ENCODE results near the gene SLC10A1.
"Not testable (repeated sequence)": the region's sequence is repeated elsewhere in the genome, so short reads cannot be mapped to it uniquely, and the experiment has no call there.

The SLC10A1 gene

GRCh38 chr14:69760810-69761209 lies 36.2 kb downstream of the SLC10A1 start:
- FAIRE-seq: peak; percentile 59
- no peak for DNase-seq (ENCODE audit: insufficient read length, low spot score)
- TF ChIP-seq PAX5 (IDR thresholded peaks at IDR 0.05; ENCODE audit: insufficient read depth, low read length, severe bottlenecking): no peak
- TF ChIP-seq POLR2A (IDR thresholded peaks at IDR 0.05; ENCODE audit: low read depth, low read length): no peak
- TF ChIP-seq TAF1 (IDR thresholded peaks at IDR 0.05; ENCODE audit: low read depth, low read length): no peak
- no peak for TF ChIP-seq POU2F2 (IDR thresholded peaks at IDR 0.05; ENCODE audit: low read depth, low read length)
- no peak for TF ChIP-seq POLR2AphosphoS5 (IDR thresholded peaks at IDR 0.05; ENCODE audit: low read depth, low read length)
- no peak for TF ChIP-seq SPI1 (IDR thresholded peaks at IDR 0.05; ENCODE audit: low read depth, low read length)

DNA sequence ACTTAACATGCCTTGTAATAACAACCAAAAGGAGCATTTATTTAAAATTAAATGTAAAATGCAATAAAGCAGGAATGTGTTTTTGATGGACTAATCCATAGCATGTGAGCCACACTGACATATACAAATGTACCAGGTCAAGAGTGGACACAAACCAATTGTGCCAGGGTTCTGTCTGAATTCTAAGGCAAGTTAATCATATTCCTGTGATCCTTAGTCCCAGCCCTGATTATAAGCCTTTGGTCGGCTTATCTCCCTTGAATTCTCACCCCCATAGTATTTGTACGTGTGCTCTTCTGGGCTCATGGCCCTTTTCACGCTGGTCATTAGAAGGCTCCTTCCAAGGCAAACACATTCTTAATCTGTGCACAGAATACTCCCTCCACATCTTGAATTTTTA lies 40.7 kb downstream of the SLC10A1 start:
- no peak for TF ChIP-seq TAF1 (IDR thresholded peaks at IDR 0.05; ENCODE audit: low read depth, low read length)
- TF ChIP-seq PAX5 (IDR thresholded peaks at IDR 0.05; ENCODE audit: insufficient read depth, low read length, severe bottlenecking): no peak
- no peak for TF ChIP-seq POLR2AphosphoS5 (IDR thresholded peaks at IDR 0.05; ENCODE audit: low read depth, low read length)
- TF ChIP-seq SPI1 (IDR thresholded peaks at IDR 0.05; ENCODE audit: low read depth, low read length): no peak
- no peak for TF ChIP-seq POLR2A (IDR thresholded peaks at IDR 0.05; ENCODE audit: low read depth, low read length)
- no peak for TF ChIP-seq POU2F2 (IDR thresholded peaks at IDR 0.05; ENCODE audit: low read depth, low read length)
- FAIRE-seq (no peak), DNase-seq (ENCODE audit: insufficient read length, low spot score) (no peak)

GRCh38 chr14:69755784-69756183 lies 41.3 kb downstream of the SLC10A1 start:
- FAIRE-seq (no peak), DNase-seq (ENCODE audit: insufficient read length, low spot score) (no peak)
- TF ChIP-seq POLR2A (IDR thresholded peaks at IDR 0.05; ENCODE audit: low read depth, low read length) (no peak), POLR2AphosphoS5 (IDR thresholded peaks at IDR 0.05; ENCODE audit: low read depth, low read length) (no peak), POU2F2 (IDR thresholded peaks at IDR 0.05; ENCODE audit: low read depth, low read length) (no peak), PAX5 (IDR thresholded peaks at IDR 0.05; ENCODE audit: insufficient read depth, low read length, severe bottlenecking) (no peak), TAF1 (IDR thresholded peaks at IDR 0.05; ENCODE audit: low read depth, low read length) (no peak), SPI1 (IDR thresholded peaks at IDR 0.05; ENCODE audit: low read depth, low read length) (no peak)

GRCh38 chr14:69755296-69755695 lies 41.7 kb downstream of the SLC10A1 start:
- no peak for TF ChIP-seq POLR2A (IDR thresholded peaks at IDR 0.05; ENCODE audit: low read depth, low read length)
- no peak for TF ChIP-seq POLR2AphosphoS5 (IDR thresholded peaks at IDR 0.05; ENCODE audit: low read depth, low read length)
- TF ChIP-seq TAF1 (IDR thresholded peaks at IDR 0.05; ENCODE audit: low read depth, low read length): no peak
- TF ChIP-seq PAX5 (IDR thresholded peaks at IDR 0.05; ENCODE audit: insufficient read depth, low read length, severe bottlenecking): no peak
- TF ChIP-seq POU2F2 (IDR thresholded peaks at IDR 0.05; ENCODE audit: low read depth, low read length): no peak
- peak; percentile 85 for TF ChIP-seq SPI1 (IDR thresholded peaks at IDR 0.05; ENCODE audit: low read depth, low read length)
- no peak for FAIRE-seq
- DNase-seq (ENCODE audit: insufficient read length, low spot score): no peak

DNA sequence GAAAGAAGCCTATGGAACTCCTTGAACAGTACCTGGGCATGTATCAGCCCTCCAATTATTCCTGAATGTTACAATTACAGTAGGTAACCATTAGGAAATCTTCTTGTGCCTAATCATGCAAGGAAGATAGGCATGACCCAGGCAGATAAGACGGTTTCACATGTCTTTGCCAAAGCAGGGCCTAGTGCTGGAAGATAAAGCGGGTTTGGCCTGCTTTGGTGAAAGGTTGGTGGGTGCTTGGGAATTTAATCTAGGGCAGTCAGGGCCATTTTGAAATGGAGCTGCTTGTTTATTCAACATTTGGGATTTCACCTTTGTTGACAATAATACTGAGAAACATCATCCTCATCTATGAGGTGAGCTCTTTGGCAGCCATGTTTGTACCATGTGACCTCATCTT lies 42.6 kb downstream of the SLC10A1 start:
- no peak for FAIRE-seq

DNA sequence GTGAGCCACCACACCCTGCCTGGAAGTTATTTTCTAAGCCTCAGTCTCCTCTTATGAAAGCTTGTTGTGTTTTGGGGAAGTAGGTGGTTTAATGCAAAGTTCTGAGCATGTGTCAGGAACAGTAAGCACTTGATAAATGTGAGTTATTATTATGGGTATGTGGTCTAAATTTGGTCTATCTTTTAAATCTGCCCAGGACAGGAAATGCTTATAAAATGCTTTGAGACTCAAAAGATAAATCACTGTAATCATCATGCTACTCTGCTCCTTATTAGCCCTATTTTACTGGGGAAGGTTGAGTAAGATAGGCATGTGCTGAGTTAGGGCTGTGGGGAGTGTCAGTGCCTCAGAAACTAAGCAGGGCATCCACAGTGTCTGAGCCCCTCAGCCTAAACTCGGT lies 43.2 kb downstream of the SLC10A1 start:
- no peak for FAIRE-seq

More for the DNA sequence above, 42.6 kb downstream of the SLC10A1 start:
- TF ChIP-seq POLR2AphosphoS5 (IDR thresholded peaks at IDR 0.05; ENCODE audit: low read depth, low read length) (no peak), POU2F2 (IDR thresholded peaks at IDR 0.05; ENCODE audit: low read depth, low read length) (no peak), TAF1 (IDR thresholded peaks at IDR 0.05; ENCODE audit: low read depth, low read length) (no peak), SPI1 (IDR thresholded peaks at IDR 0.05; ENCODE audit: low read depth, low read length) (no peak), POLR2A (IDR thresholded peaks at IDR 0.05; ENCODE audit: low read depth, low read length) (no peak), PAX5 (IDR thresholded peaks at IDR 0.05; ENCODE audit: insufficient read depth, low read length, severe bottlenecking) (no peak)
- no peak for DNase-seq (ENCODE audit: insufficient read length, low spot score)

GRCh38 chr14:69752773-69753172 lies 44.3 kb downstream of the SLC10A1 start:
- TF ChIP-seq POLR2AphosphoS5 (IDR thresholded peaks at IDR 0.05; ENCODE audit: low read depth, low read length): no peak
- no peak for TF ChIP-seq TAF1 (IDR thresholded peaks at IDR 0.05; ENCODE audit: low read depth, low read length)
- TF ChIP-seq PAX5 (IDR thresholded peaks at IDR 0.05; ENCODE audit: insufficient read depth, low read length, severe bottlenecking): no peak
- TF ChIP-seq SPI1 (IDR thresholded peaks at IDR 0.05; ENCODE audit: low read depth, low read length): no peak
- TF ChIP-seq POLR2A (IDR thresholded peaks at IDR 0.05; ENCODE audit: low read depth, low read length): no peak
- TF ChIP-seq POU2F2 (IDR thresholded peaks at IDR 0.05; ENCODE audit: low read depth, low read length): no peak
- no peak for FAIRE-seq
- no peak for DNase-seq (ENCODE audit: insufficient read length, low spot score)

More for the DNA sequence above, 43.2 kb downstream of the SLC10A1 start:
- DNase-seq (ENCODE audit: insufficient read length, low spot score): no peak
- no peak for TF ChIP-seq POLR2AphosphoS5 (IDR thresholded peaks at IDR 0.05; ENCODE audit: low read depth, low read length)
- no peak for TF ChIP-seq SPI1 (IDR thresholded peaks at IDR 0.05; ENCODE audit: low read depth, low read length)
- no peak for TF ChIP-seq TAF1 (IDR thresholded peaks at IDR 0.05; ENCODE audit: low read depth, low read length)
- TF ChIP-seq POU2F2 (IDR thresholded peaks at IDR 0.05; ENCODE audit: low read depth, low read length): no peak
- no peak for TF ChIP-seq POLR2A (IDR thresholded peaks at IDR 0.05; ENCODE audit: low read depth, low read length)
- no peak for TF ChIP-seq PAX5 (IDR thresholded peaks at IDR 0.05; ENCODE audit: insufficient read depth, low read length, severe bottlenecking)

- TF ChIP-seq POLR2AphosphoS5 (IDR thresholded peaks at IDR 0.05; ENCODE audit: low read depth, low read length) (no peak), POU2F2 (IDR thresholded peaks at IDR 0.05; ENCODE audit: low read depth, low read length) (no peak)
- FAIRE-seq (no peak), DNase-seq (ENCODE audit: insufficient read length, low spot score) (no peak)
Measured at GRCh38 chr14:69750495-69750894, 46.5 kb downstream of the SLC10A1 start.

DNA sequence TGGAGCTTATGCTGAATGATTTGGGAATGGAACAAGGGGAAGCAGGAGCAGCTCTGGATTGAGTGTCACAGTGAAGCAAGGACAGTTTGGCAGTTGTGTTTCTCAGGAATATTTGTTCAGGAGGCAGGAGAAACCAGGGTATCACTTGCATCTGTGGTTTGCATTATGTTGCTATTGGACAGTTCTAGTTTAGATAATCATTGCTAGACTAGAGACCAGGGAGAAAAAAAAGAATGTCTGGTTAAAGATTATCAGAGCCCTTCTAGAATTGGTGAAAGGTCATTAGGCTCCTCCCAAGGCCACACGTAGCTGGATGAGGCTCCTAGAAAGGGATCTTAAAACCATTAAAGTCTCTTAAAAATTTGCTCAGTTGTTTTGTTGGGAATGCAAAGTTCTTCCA lies 47.1 kb downstream of the SLC10A1 start:
- no peak for FAIRE-seq
- TF ChIP-seq SPI1 (IDR thresholded peaks at IDR 0.05; ENCODE audit: low read depth, low read length) (no peak), PAX5 (IDR thresholded peaks at IDR 0.05; ENCODE audit: insufficient read depth, low read length, severe bottlenecking) (no peak), TAF1 (IDR thresholded peaks at IDR 0.05; ENCODE audit: low read depth, low read length) (no peak), POLR2A (IDR thresholded peaks at IDR 0.05; ENCODE audit: low read depth, low read length) (no peak)
- DNase-seq (ENCODE audit: insufficient read length, low spot score): no peak

DNA sequence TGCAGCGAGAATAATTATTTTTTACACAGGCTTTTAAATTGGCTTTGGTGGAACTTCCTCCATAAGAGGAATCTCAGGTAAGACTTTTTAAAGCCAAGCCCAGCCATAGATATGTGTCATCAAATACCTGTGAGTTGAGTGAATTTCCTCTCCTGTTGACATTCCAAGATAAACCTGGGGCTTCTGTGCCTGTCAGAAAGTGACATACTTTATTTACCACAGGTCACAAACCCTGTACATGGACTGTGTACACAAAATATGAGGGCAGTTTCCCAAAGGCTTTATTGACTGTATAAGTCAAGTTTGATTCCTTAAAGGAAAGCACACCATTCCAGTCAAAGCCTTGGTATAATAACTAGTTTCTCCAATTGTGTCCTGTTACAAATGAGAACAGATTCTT lies 56.0 kb downstream of the SLC10A1 start:
- FAIRE-seq: no peak
- TF ChIP-seq TAF1 (IDR thresholded peaks at IDR 0.05; ENCODE audit: low read depth, low read length) (no peak), POU2F2 (IDR thresholded peaks at IDR 0.05; ENCODE audit: low read depth, low read length) (no peak), POLR2AphosphoS5 (IDR thresholded peaks at IDR 0.05; ENCODE audit: low read depth, low read length) (no peak), PAX5 (IDR thresholded peaks at IDR 0.05; ENCODE audit: insufficient read depth, low read length, severe bottlenecking) (no peak), SPI1 (IDR thresholded peaks at IDR 0.05; ENCODE audit: low read depth, low read length) (no peak), POLR2A (IDR thresholded peaks at IDR 0.05; ENCODE audit: low read depth, low read length) (no peak)

GRCh38 chr14:69736405-69736804 lies 60.6 kb downstream of the SLC10A1 start:
- not testable (repeated sequence) for DNase-seq (ENCODE audit: insufficient read length, low spot score); FAIRE-seq

More for the DNA sequence above, 56.0 kb downstream of the SLC10A1 start:
- DNase-seq (ENCODE audit: insufficient read length, low spot score): no peak

DNA sequence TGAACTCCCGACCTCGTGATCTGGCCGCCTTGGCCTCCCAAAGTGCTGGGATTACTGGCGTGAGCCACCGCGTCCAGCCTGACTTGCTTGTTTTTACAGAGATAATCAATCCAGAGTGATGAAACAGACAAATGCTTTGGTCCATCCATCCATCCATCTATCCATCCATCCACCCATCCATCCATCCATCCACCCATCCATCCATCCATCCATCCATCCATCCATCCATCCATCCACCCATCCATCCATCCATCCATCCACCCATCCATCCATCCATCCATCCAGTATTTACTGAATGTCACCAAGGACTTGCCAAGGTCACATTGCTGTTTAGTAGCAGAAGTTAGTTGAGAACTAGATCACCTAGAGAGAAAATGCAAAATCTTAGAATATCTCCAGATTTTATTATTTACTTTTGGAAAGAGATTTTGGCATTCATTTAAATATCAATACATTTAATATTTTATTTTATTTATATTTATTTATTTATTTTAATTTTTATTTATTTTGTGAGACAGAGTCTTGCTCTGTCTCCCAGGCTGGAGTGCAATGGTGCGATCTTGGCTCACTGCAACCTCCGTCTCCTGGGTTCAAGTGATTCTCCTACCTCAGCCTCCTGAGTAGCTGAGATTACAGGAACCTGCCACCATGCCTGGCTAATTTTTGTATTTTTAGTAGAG lies 65.0 kb downstream of the SLC10A1 start:
- FAIRE-seq: not testable (repeated sequence)

More for the DNA sequence above, 65.0 kb downstream of the SLC10A1 start:
- DNase-seq (ENCODE audit: insufficient read length, low spot score): not testable (repeated sequence)
